Memory B cell (primary cell): Measurements from ENCODE around the gene GABRA5.
"Not testable (repeated sequence)": the region's sequence is repeated elsewhere in the genome, so short reads cannot be mapped to it uniquely, and the experiment has no call there.

ENCODE experiments used
- ATAC-seq: fragments of 150-1000 bp; cut with Tn5 transposase; 2 replicates; pipeline ENCODE4 v1.10.0; 2021; ENCODE audit warnings: low read depth, mild to moderate bottlenecking, moderate library complexity
- DNase-seq, 2 donors: peaks; one replicate each; pipeline ENCODE4 v3.0.0; 2022; ENCODE audit warnings: low spot score in 2 of 2
- H3K27ac Mint-ChIP-seq: one replicate; pipeline ENCODE4 v1.8.0; 2022; ENCODE audit warnings: mild to moderate bottlenecking, moderate library complexity, mixed read lengths
- H3K27me3 Mint-ChIP-seq: one replicate; pipeline ENCODE4 v1.8.0; 2022; ENCODE audit warnings: mixed read lengths
- H3K36me3 Mint-ChIP-seq: one replicate; pipeline ENCODE4 v1.8.0; 2022; ENCODE audit warnings: mild to moderate bottlenecking, mixed read lengths
- H3K4me1 Mint-ChIP-seq: one replicate; pipeline ENCODE4 v1.8.0; 2022; ENCODE audit warnings: mixed read lengths
- H3K4me3 Mint-ChIP-seq: one replicate; pipeline ENCODE4 v1.8.0; 2022; ENCODE audit warnings: mild to moderate bottlenecking, moderate library complexity, mixed read lengths
- H3K9me3 Mint-ChIP-seq: one replicate; pipeline ENCODE4 v1.8.0; 2022; ENCODE audit warnings: mixed read lengths

GABRA5 gene

GRCh38 chr15:26888761-26889160, 21.9 kb downstream of the GABRA5 start:
- DNase-seq (no peak), ATAC-seq (no peak)
- Mint-ChIP-seq H3K4me1 (no peaks in the 10 kb centered on the region), H3K27ac (no peak overlapping the region), H3K36me3 (no peaks in the 10 kb centered on the region), H3K27me3 (peaks cover 3% of the 10 kb centered on the region), H3K4me3 (no peak overlapping the region), H3K9me3 (peaks cover 6% of the 10 kb centered on the region)

DNA sequence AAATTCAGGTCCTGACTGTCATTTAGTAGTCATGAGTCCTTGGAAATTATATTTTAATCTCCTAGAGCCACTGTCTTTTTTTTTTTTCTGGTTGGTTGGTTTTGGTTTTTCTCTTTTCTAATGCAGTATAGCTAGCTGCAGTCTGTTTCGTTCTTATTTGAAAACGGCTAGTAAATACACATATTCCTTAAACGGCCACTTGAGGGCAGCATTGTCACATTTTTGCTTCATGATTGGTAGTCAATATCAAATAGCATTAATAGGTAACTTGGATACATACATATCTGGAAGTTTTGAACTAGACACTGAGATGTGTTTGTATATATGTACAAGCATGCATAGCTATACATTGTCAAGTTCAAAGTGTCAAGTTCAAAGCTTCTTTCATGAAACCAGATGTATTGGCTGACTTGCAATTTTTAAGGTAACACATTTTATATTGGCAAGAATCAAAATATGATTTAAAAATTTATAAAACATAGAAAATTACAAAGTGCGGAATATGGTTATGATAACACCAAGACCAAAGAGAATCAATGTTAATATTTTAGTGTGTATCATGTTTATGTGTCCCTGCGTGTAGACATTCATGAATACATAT, 22.5 kb downstream of the GABRA5 start:
- Mint-ChIP-seq H3K4me1 (no peaks in the 10 kb centered on the region), H3K27me3 (peaks cover 3% of the 10 kb centered on the region), H3K9me3 (peaks cover 6% of the 10 kb centered on the region), H3K36me3 (no peaks in the 10 kb centered on the region), H3K27ac (no peak overlapping the region), H3K4me3 (no peak overlapping the region)
- peak; percentile 18 to 28 for DNase-seq
- ATAC-seq = no peak

DNA sequence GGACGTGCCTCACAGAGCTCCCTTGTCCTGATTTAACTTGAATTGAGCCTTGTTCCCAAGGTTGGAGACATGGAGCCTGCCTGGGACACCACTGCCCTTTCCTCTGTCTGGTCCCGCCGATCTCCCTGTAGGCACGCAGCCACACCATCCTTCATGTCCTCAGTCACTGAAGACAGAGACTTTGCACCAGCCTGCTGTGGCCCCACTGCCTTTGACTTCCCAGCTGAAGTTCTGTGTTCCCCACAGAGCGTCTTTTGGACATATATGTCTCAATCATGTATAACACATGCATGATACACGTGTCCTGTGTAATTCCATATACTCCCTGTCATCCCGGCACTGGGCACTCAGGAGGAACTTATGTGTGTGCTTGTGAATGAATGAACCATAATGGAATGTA, 23.6 kb downstream of the GABRA5 start:
- Mint-ChIP-seq H3K9me3 (peaks cover 7% of the 10 kb centered on the region), H3K36me3 (no peaks in the 10 kb centered on the region), H3K4me1 (no peaks in the 10 kb centered on the region), H3K27ac (no peak overlapping the region), H3K4me3 (no peak overlapping the region), H3K27me3 (peaks cover 3% of the 10 kb centered on the region)
- DNase-seq (no peak), ATAC-seq (no peak)

GRCh38 chr15:26890988-26891387, 24.1 kb downstream of the GABRA5 start:
- Mint-ChIP-seq H3K4me3 (no peak overlapping the region), H3K9me3 (peaks cover 7% of the 10 kb centered on the region), H3K36me3 (no peaks in the 10 kb centered on the region), H3K27me3 (peaks cover 3% of the 10 kb centered on the region), H3K4me1 (no peaks in the 10 kb centered on the region), H3K27ac (no peak overlapping the region)
- ATAC-seq = no peak
- DNase-seq = no peak

DNA sequence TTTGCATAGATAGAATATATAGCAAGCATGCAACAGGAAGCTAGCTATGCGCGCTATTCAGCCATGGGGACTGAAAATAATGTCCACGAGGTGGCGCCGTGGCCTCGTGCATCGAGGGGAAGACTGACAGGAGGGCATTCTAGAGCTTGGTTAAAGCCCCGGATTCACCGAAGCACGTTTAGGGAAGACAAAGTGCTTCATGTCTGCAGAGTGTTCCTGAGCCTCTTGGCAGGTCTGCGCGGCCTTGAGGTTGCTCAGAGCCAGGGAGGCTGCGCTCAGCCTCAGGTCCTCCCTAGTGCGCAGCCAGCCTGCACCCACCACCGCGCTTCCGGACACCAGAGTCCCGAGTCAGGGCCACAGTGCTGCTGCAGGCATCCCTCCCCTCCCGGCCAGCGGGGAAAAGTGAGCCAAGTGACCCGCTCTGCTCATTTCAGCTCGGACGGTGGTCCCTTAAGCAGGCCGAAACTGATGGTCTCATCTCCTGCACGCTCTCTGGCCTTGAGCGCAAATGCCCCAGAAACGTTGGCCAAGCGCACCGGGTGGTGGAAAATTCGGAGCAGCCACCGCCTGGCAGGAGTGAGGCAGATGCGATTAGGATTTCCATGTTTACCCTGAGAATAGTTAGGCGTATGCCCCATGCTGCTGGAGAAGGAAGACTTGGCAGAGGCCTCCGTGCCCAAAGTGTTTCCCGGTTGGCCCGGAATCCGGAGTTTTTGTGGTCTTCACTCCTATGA, 24.8 kb downstream of the GABRA5 start:
- DNase-seq (no peak), ATAC-seq (no peak)
- no peak overlapping the region for H3K4me3 Mint-ChIP-seq
- H3K27ac Mint-ChIP-seq = no peak overlapping the region
- H3K36me3 Mint-ChIP-seq = no peaks in the 10 kb centered on the region
- no peaks in the 10 kb centered on the region for H3K4me1 Mint-ChIP-seq
- H3K27me3 Mint-ChIP-seq = peaks cover 3% of the 10 kb centered on the region
- peaks cover 7% of the 10 kb centered on the region for H3K9me3 Mint-ChIP-seq

GRCh38 chr15:26892182-26892518, 25.3 kb downstream of the GABRA5 start:
- Mint-ChIP-seq H3K27ac (no peak overlapping the region), H3K36me3 (no peaks in the 10 kb centered on the region), H3K27me3 (peaks cover 3% of the 10 kb centered on the region), H3K4me1 (no peaks in the 10 kb centered on the region), H3K9me3 (peaks cover 7% of the 10 kb centered on the region), H3K4me3 (no peak overlapping the region)
- no peak for ATAC-seq
- no peak for DNase-seq

DNA sequence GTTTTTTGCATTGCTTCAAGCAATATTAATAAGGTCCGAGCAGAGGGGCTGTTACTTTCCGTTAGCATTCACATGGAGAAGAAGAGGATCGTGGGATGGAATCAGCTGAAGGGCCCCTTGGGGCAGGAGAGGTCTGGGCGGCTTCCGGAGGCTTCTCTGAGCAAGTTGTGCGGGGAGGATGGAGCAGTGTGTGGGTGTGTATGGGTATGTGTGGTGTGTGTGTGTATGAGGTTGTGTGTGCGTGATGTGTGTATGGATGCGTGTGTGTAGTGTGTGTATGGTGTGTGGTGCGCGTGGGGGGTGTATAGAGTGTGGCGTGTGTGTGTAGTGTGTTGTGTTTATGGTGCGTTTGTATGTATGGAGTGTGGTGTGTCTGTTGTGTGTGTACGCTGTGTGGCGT, 25.8 kb downstream of the GABRA5 start:
- Mint-ChIP-seq H3K27me3 (peaks cover 3% of the 10 kb centered on the region), H3K4me1 (no peaks in the 10 kb centered on the region), H3K4me3 (no peak overlapping the region), H3K9me3 (peaks cover 7% of the 10 kb centered on the region), H3K36me3 (no peaks in the 10 kb centered on the region), H3K27ac (no peak overlapping the region)
- no peak for ATAC-seq
- no peak for DNase-seq

DNA sequence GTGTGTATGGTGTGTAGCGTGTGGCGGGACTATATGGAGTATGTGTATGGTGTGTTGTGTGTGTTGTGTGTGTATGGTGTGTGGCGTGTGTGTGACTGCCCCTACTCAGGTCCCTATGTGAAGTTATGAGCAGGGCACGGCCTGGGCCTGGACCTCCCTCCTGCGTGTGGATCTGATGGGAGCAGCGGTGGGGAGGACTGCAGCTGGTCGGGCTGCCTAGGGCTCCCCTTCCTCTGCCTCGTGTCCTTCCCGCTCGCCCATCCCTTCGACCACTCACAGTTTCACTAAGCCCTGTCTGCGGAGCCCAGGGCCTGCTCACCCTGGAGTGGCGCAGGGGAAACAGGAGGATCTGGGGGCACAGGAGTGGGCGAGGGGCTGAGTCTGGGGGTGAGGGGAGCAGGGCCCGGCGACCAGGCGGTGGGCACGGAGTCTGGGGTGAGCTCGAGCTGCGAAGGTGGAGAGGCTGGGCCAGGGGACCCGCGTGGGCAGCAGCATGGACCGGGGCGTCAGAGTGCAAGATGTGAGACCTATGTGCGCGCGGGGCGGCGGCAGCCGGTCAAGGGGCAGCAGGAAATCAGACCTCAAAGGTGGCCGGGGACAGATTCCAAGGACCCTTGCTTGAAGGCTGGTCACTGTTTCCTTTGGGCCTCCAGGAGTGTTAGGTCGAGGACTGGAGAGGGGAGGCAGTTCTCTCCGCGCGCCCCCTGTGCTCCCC, 26.6 kb downstream of the GABRA5 start:
- peaks cover 3% of the 10 kb centered on the region for H3K27me3 Mint-ChIP-seq
- no peaks in the 10 kb centered on the region for H3K4me1 Mint-ChIP-seq
- no peak overlapping the region for H3K27ac Mint-ChIP-seq
- ATAC-seq = no peak
- no peak for DNase-seq
- peaks cover 7% of the 10 kb centered on the region for H3K9me3 Mint-ChIP-seq
- H3K36me3 Mint-ChIP-seq = no peaks in the 10 kb centered on the region
- no peak overlapping the region for H3K4me3 Mint-ChIP-seq

DNA sequence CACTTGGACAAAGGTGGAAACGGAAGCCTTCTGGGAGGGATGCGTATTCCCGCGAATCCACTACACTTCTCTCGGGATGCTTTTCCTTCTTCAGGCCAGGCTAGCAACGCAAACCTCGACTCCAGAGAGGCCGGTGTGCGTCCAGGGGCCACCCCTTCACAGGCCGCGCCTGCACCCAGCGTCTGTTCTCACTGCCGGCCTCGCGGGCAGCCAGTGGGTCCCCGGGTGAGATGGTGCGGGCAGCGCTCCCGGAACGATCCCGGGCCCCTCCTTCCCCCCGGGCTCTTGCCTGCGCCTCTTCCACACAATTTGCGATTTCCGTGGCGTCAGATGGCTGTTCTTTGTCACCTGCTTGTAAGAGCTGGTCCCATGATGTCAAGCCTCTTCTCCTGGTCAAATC, 27.3 kb downstream of the GABRA5 start:
- peaks cover 7% of the 10 kb centered on the region for H3K9me3 Mint-ChIP-seq
- H3K4me3 Mint-ChIP-seq = no peak overlapping the region
- no peaks in the 10 kb centered on the region for H3K4me1 Mint-ChIP-seq
- no peak overlapping the region for H3K27ac Mint-ChIP-seq
- no peak for ATAC-seq
- H3K36me3 Mint-ChIP-seq = no peaks in the 10 kb centered on the region
- no peak for DNase-seq
- H3K27me3 Mint-ChIP-seq = peaks cover 3% of the 10 kb centered on the region

DNA sequence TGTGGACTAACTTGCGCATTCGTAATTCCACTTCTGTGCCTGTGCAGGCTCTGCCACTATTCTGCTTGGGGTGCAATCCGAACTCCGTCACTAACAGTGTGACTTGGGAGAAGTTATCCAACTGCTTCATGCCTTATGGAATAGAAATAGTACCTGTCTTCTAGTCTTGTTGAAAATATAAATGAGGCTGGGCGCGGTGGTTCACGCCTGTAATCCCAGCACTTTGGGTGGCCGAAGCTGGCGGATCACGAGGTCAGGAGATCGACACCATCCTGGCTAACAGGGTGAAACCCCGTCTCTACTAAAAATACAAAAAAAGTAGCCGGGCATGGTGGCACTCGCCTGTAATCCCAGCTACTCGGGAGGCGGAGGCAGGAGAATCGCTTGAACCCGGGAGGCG, 28.5 kb downstream of the GABRA5 start:
- not testable (repeated sequence) for H3K27me3 Mint-ChIP-seq, H3K27ac Mint-ChIP-seq, H3K4me1 Mint-ChIP-seq, H3K36me3 Mint-ChIP-seq, ATAC-seq, H3K9me3 Mint-ChIP-seq, DNase-seq, H3K4me3 Mint-ChIP-seq

DNA sequence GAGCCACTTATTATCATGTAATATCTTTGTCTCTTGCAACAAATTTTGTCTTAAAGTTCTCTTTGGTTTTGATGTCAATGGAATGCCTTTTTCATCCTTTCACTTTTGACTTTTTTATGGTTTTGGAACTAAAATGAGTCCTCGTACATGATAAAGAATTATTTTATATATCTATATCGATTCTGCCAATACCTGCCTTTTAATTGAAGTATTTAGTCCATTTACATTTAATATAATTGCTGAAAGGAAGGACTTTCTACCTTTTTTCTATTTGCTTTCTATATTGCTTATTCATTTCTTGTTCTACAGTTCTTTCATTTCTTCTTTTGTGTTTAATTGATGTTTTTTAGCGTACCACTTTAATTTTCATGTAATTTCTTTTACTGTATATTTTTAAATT, 32.8 kb downstream of the GABRA5 start:
- H3K4me3 Mint-ChIP-seq = no peak overlapping the region
- peaks cover 15% of the 10 kb centered on the region for H3K9me3 Mint-ChIP-seq
- no peaks in the 10 kb centered on the region for H3K36me3 Mint-ChIP-seq
- H3K4me1 Mint-ChIP-seq = no peaks in the 10 kb centered on the region
- H3K27ac Mint-ChIP-seq = no peak overlapping the region
- no peaks in the 10 kb centered on the region for H3K27me3 Mint-ChIP-seq
- ATAC-seq = no peak
- no peak for DNase-seq

- no peak overlapping the region for H3K4me3 Mint-ChIP-seq
- H3K4me1 Mint-ChIP-seq = no peaks in the 10 kb centered on the region
- ATAC-seq (no peak), DNase-seq (no peak)
- no peak overlapping the region for H3K27ac Mint-ChIP-seq
- no peaks in the 10 kb centered on the region for H3K27me3 Mint-ChIP-seq
- peaks cover 2% of the 10 kb centered on the region for H3K36me3 Mint-ChIP-seq
- peaks cover 19% of the 10 kb centered on the region for H3K9me3 Mint-ChIP-seq
These were observed 34.2 kb downstream of the GABRA5 start for GRCh38 chr15:26901041-26901440.

DNA sequence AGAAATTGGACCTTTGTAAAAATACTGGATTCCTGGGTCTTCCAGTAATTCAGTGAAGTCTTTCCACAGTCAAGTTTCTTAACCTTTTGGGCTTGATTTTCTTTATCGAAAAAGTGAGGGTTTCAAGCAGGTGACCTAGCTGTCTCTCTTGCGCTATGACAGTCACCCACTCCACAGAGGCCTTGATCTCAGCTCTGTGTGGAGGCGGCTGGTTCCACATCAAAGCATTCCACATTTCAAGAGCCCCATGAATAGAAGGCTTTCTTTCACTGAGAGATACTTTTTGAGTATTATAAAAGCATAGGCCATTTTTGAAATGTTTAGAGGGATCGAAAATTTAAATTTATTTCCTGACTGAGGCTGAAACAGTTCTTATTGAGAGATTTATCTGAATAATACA, 43.9 kb downstream of the GABRA5 start:
- Mint-ChIP-seq H3K4me1 (no peaks in the 10 kb centered on the region), H3K27ac (no peak overlapping the region), H3K4me3 (no peak overlapping the region), H3K9me3 (peaks cover 5% of the 10 kb centered on the region), H3K36me3 (no peaks in the 10 kb centered on the region), H3K27me3 (no peaks in the 10 kb centered on the region)
- DNase-seq = no peak
- no peak for ATAC-seq

GRCh38 chr15:26921433-26921832, 54.6 kb downstream of the GABRA5 start:
- no peaks in the 10 kb centered on the region for H3K27me3 Mint-ChIP-seq
- H3K4me1 Mint-ChIP-seq = no peaks in the 10 kb centered on the region
- H3K27ac Mint-ChIP-seq = no peak overlapping the region
- ATAC-seq (no peak), DNase-seq (no peak)
- peaks cover 3% of the 10 kb centered on the region for H3K9me3 Mint-ChIP-seq
- H3K36me3 Mint-ChIP-seq = no peaks in the 10 kb centered on the region
- H3K4me3 Mint-ChIP-seq = no peak overlapping the region

- Mint-ChIP-seq H3K27ac (no peak overlapping the region), H3K9me3 (peaks cover 3% of the 10 kb centered on the region), H3K4me1 (no peaks in the 10 kb centered on the region), H3K36me3 (no peaks in the 10 kb centered on the region), H3K4me3 (no peak overlapping the region), H3K27me3 (no peaks in the 10 kb centered on the region)
- ATAC-seq (no peak), DNase-seq (no peak)
These were observed 59.2 kb downstream of the GABRA5 start for GRCh38 chr15:26926081-26926480.
